Measurements from ENCODE around the gene TRIM37.

TRIM37 gene

GRCh38 chr17:59027750-59028149 lies 78.9 kb downstream of the TRIM37 start:
- DNase-seq, result no peak

- no peak for DNase-seq
Observed at GRCh38 chr17:59026176-59026939, 80.3 kb downstream of the TRIM37 start.

GRCh38 chr17:59024916-59025315 lies 81.8 kb downstream of the TRIM37 start:
- DNase-seq, result no peak

- DNase-seq, result no peak
Observed at GRCh38 chr17:59018019-59018418, 88.7 kb downstream of the TRIM37 start.

- DNase-seq, result no peak
Observed at GRCh38 chr17:59011975-59012374, 94.7 kb downstream of the TRIM37 start.

GRCh38 chr17:59010026-59010425 lies 96.7 kb downstream of the TRIM37 start:
- DNase-seq, result no peak

GRCh38 chr17:59008737-59009136 lies 97.9 kb downstream of the TRIM37 start:
- DNase-seq, result no peak

GRCh38 chr17:59007995-59008394 lies 98.7 kb downstream of the TRIM37 start:
- no peak for DNase-seq

GRCh38 chr17:59004338-59005111 lies 102.2 kb downstream of the TRIM37 start:
- DNase-seq, result peak; percentile 69

GRCh38 chr17:59003860-59004259 lies 102.8 kb downstream of the TRIM37 start:
- no peak for DNase-seq

GRCh38 chr17:59002848-59003247 lies 103.8 kb downstream of the TRIM37 start:
- no peak for DNase-seq

- DNase-seq, result no peak
Observed at GRCh38 chr17:59002126-59002525, 104.6 kb downstream of the TRIM37 start.

GRCh38 chr17:59001158-59001814 lies 105.4 kb downstream of the TRIM37 start:
- DNase-seq, result peak; percentile 57

- no peak for DNase-seq
Observed at GRCh38 chr17:59000022-59000421, 106.7 kb downstream of the TRIM37 start.

GRCh38 chr17:58999500-58999899 lies 107.2 kb downstream of the TRIM37 start:
- no peak for DNase-seq

GRCh38 chr17:58998871-58999270 lies 107.8 kb downstream of the TRIM37 start:
- DNase-seq, result no peak

GRCh38 chr17:58997756-58998553 lies 108.7 kb downstream of the TRIM37 start:
- DNase-seq, result no peak

- DNase-seq, result no peak
Observed at GRCh38 chr17:58996968-58997367, 109.7 kb downstream of the TRIM37 start.

- no peak for DNase-seq
Observed at GRCh38 chr17:58995247-58995940, 111.3 kb downstream of the TRIM37 start.

- no peak for DNase-seq
Observed at GRCh38 chr17:58993311-58993710, 113.4 kb downstream of the TRIM37 start.

GRCh38 chr17:58991718-58992331 lies 114.9 kb downstream of the TRIM37 start:
- DNase-seq, result no peak

GRCh38 chr17:58989629-58990028 lies 117.1 kb downstream of the TRIM37 start:
- no peak for DNase-seq

Measured in activated T-cell treated with anti-CD3 and anti-CD28 coated beads, Interleukin-2, amount 50 U/mL, for 1 hour (primary cell).